ENCODE measurements around the gene SOWAHB.
A peak's percentile ranks its signal among the peaks of the same experiment; 100 is the strongest.

Gene SOWAHB

GRCh38 chr4:76897536-76898384, at the start of gene SOWAHB:
Gene SOWAHB, minus strand, starts transcription at chr4:76898144. Its CDS starts 295 bp downstream, at chr4:76897849.
- DNase-seq (ENCODE audit: low spot score) = peak; percentile 28

- no peak for DNase-seq (ENCODE audit: low spot score)
Measured at GRCh38 chr4:76947369-76947768, 49.4 kb upstream of the SOWAHB start.

- no peak for DNase-seq (ENCODE audit: low spot score)
Measured at GRCh38 chr4:76943790-76944189, 45.8 kb upstream of the SOWAHB start.

- DNase-seq (ENCODE audit: low spot score) = no peak
Measured at GRCh38 chr4:76943129-76943620, 45.2 kb upstream of the SOWAHB start.

- DNase-seq (ENCODE audit: low spot score) = no peak
Measured at GRCh38 chr4:76939184-76939583, 41.2 kb upstream of the SOWAHB start.

GRCh38 chr4:76931576-76932276, 33.8 kb upstream of the SOWAHB start:
- DNase-seq (ENCODE audit: low spot score) = no peak

- no peak for DNase-seq (ENCODE audit: low spot score)
Measured at GRCh38 chr4:76931087-76931486, 33.1 kb upstream of the SOWAHB start.

- DNase-seq (ENCODE audit: low spot score) = no peak
Measured at GRCh38 chr4:76930685-76931084, 32.7 kb upstream of the SOWAHB start.

GRCh38 chr4:76926841-76927240, 28.9 kb upstream of the SOWAHB start:
- DNase-seq (ENCODE audit: low spot score) = no peak

- DNase-seq (ENCODE audit: low spot score) = no peak
Measured at GRCh38 chr4:76923619-76924357, 25.8 kb upstream of the SOWAHB start.

- no peak for DNase-seq (ENCODE audit: low spot score)
Measured at GRCh38 chr4:76920715-76921114, 22.8 kb upstream of the SOWAHB start.

- no peak for DNase-seq (ENCODE audit: low spot score)
Measured at GRCh38 chr4:76909711-76910110, 11.8 kb upstream of the SOWAHB start.

GRCh38 chr4:76905521-76905920, 7.6 kb upstream of the SOWAHB start:
- peak; percentile 86 for DNase-seq (ENCODE audit: low spot score)

- no peak for DNase-seq (ENCODE audit: low spot score)
Measured at GRCh38 chr4:76904646-76905190, 6.8 kb upstream of the SOWAHB start.

- DNase-seq (ENCODE audit: low spot score) = no peak
Measured at GRCh38 chr4:76902233-76902890, 4.4 kb upstream of the SOWAHB start.

- no peak for DNase-seq (ENCODE audit: low spot score)
Measured at GRCh38 chr4:76898949-76899645, 1.2 kb upstream of the SOWAHB start.

- DNase-seq (ENCODE audit: low spot score) = no peak
Measured at GRCh38 chr4:76898385-76898692, 395 bp upstream of the SOWAHB start.

- peak; percentile 56 for DNase-seq (ENCODE audit: low spot score)
Measured at GRCh38 chr4:76896614-76897535, 1.1 kb downstream of the SOWAHB start.

GRCh38 chr4:76896048-76896447, 1.9 kb downstream of the SOWAHB start:
- no peak for DNase-seq (ENCODE audit: low spot score)

- no peak for DNase-seq (ENCODE audit: low spot score)
Measured at GRCh38 chr4:76895619-76896018, 2.3 kb downstream of the SOWAHB start.

All from AG08396 (cell line).